Mesendoderm (in vitro differentiated cells): ENCODE results near the gene FOXC1. TPM values are rescaled to one million over a fixed set of nuclear protein-coding genes. Genes with fewer than 3 reads are reported as not detected.

Experiments
- DNase-seq: peaks from one replicate; pipeline ENCODE4 v3.0.0; 2013
- H2AK5ac ChIP-seq: 2 replicates; pipeline ENCODE4 v1.6.1; 2013; ENCODE audit warnings: low read length, inconsistent platforms
- H2BK120ac ChIP-seq: 2 replicates; pipeline ENCODE4 v1.6.1; 2013; ENCODE audit warnings: low read depth, mild to moderate bottlenecking, low read length, moderate library complexity, mixed read lengths
- H2BK15ac ChIP-seq: replicated peaks from 2 replicates; pipeline ENCODE4 v1.6.1; 2013; ENCODE audit warnings: low read depth, mild to moderate bottlenecking, moderate library complexity
- H2BK5ac ChIP-seq: 2 replicates; pipeline ENCODE4 v1.6.1; 2013; ENCODE audit warnings: low read length, inconsistent platforms
- H3K18ac ChIP-seq: 2 replicates; pipeline ENCODE4 v1.6.1; 2013; ENCODE audit warnings: mild to moderate bottlenecking, low read length, mixed read lengths
- H3K23ac ChIP-seq: one replicate; pipeline ENCODE4 v1.6.1; 2013; ENCODE audit warnings: low read length
- H3K27ac ChIP-seq: 2 replicates; pipeline ENCODE4 v1.5.1; 2013; ENCODE audit warnings: low read depth, mild to moderate bottlenecking, inconsistent platforms, low read length, moderate library complexity
- H3K27me3 ChIP-seq: 2 replicates; pipeline ENCODE4 v1.6.1; 2013; ENCODE audit warnings: low read length, control low read depth, mild to moderate bottlenecking, inconsistent platforms; ENCODE audit not compliant: insufficient read depth, poor library complexity
- H3K36me3 ChIP-seq: 2 replicates; pipeline ENCODE4 v1.6.1; 2013; ENCODE audit warnings: low read length, inconsistent platforms; ENCODE audit not compliant: control insufficient read depth, insufficient read depth
- H3K4ac ChIP-seq: one replicate; pipeline ENCODE4 v1.6.1; 2013; ENCODE audit warnings: low read depth, mild to moderate bottlenecking, low read length, moderate library complexity
- H3K4me1 ChIP-seq: 2 replicates; pipeline ENCODE4 v1.6.1; 2013; ENCODE audit warnings: low read depth, low read length, inconsistent platforms; ENCODE audit not compliant: control insufficient read depth
- H3K4me2 ChIP-seq: 2 replicates; pipeline ENCODE4 v1.6.1; 2013; ENCODE audit warnings: low read length
- H3K4me3 ChIP-seq: 2 replicates; pipeline ENCODE4 v1.5.1; 2013; ENCODE audit warnings: mild to moderate bottlenecking, low read length
- H3K56ac ChIP-seq: one replicate; pipeline ENCODE4 v1.6.1; 2013; ENCODE audit warnings: low read length
- H3K79me1 ChIP-seq: 2 replicates; pipeline ENCODE4 v1.6.1; 2013; ENCODE audit warnings: low read length, inconsistent platforms
- H3K79me2 ChIP-seq: 2 replicates; pipeline ENCODE4 v1.6.1; 2013; ENCODE audit warnings: mild to moderate bottlenecking, low read length; ENCODE audit not compliant: control insufficient read depth, insufficient read depth
- H3K9ac ChIP-seq: 2 replicates; pipeline ENCODE4 v1.6.1; 2013; ENCODE audit warnings: low read length, inconsistent platforms
- H4K5ac ChIP-seq: one replicate; pipeline ENCODE4 v1.6.1; 2013; ENCODE audit warnings: low read length
- H4K8ac ChIP-seq: one replicate; pipeline ENCODE4 v1.6.1; 2013; ENCODE audit warnings: low read depth, mild to moderate bottlenecking, control low read depth, low read length, moderate library complexity
- WGBS: extraction: QIAGEN DNeasy Blood & Tissue Kit; methylation state at CpG from one replicate; pipeline ENCODE4 v1.1.7; 2013; ENCODE audit warnings: low lambda C conversion rate, missing lambda C conversion rate; ENCODE audit not compliant: insufficient coverage; ENCODE audit errors: extremely low coverage; 5-methylcytosine and 5-hydroxymethylcytosine counted together
- polyA plus RNA-seq, 2 experiments: library from polyadenylated mRNA; stranded (reverse); fragments of 200-250 nt; gene quantifications; one replicate each; pipeline ENCODE4 v1.2.3, GENCODE V29; 2013

The FOXC1 gene
- 1.1 TPM for polyA plus RNA-seq (2013, experiment 1 of 2)
- polyA plus RNA-seq (2013, experiment 2 of 2), result 1.1 TPM

GRCh38 chr6:1609648-1610496 lies at the start of gene FOXC1:
Gene FOXC1, plus strand, starts transcription at chr6:1609915. Its CDS starts 531 bp downstream, at chr6:1610446.
- Histone ChIP-seq H3K4me1 (peaks cover 11% of the 10 kb centered on the region), H2BK15ac (peak within 1 kb of the TSS; percentile 10), H4K8ac (no peak within 1 kb of the TSS), H3K27me3 (peaks cover 41% of the 10 kb centered on the region), H3K79me1 (no peaks in the 10 kb centered on the region), H3K79me2 (no peaks in the 10 kb centered on the region), H3K4me3 (peak within 1 kb of the TSS; percentile 65), H3K36me3 (no peaks in the 10 kb centered on the region), H3K9ac (peak within 1 kb of the TSS; percentile 68), H3K23ac (no peak within 1 kb of the TSS), H4K5ac (no peak within 1 kb of the TSS), H3K18ac (peak within 1 kb of the TSS; percentile 78), H3K56ac (peak within 1 kb of the TSS; percentile 89), H3K4ac (peak within 1 kb of the TSS; percentile 48), H3K4me2 (peak within 1 kb of the TSS; percentile 59), H3K27ac (no peak within 1 kb of the TSS), H2AK5ac (no peak within 1 kb of the TSS), H2BK5ac (no peak within 1 kb of the TSS), H2BK120ac (peak within 1 kb of the TSS; percentile 51)
- peak; percentile 80 for DNase-seq
- WGBS, result no CpG with 5 or more reads among the region's 115 CpGs

- Histone ChIP-seq H2BK15ac (no peak overlapping the region), H3K79me1 (no peaks in the 10 kb centered on the region), H3K36me3 (no peaks in the 10 kb centered on the region), H2AK5ac (no peak overlapping the region), H3K4me2 (no peak overlapping the region), H3K23ac (no peak overlapping the region), H3K56ac (no peak overlapping the region), H3K79me2 (no peaks in the 10 kb centered on the region), H3K4me1 (no peaks in the 10 kb centered on the region), H3K27ac (no peak overlapping the region), H3K9ac (no peak overlapping the region), H2BK5ac (no peak overlapping the region), H4K8ac (no peak overlapping the region), H4K5ac (no peak overlapping the region), H3K27me3 (no peaks in the 10 kb centered on the region), H3K4ac (no peak overlapping the region), H3K4me3 (no peak overlapping the region), H3K18ac (no peak overlapping the region), H2BK120ac (no peak overlapping the region)
- no peak for DNase-seq
- no CpG with 5 or more reads among the region's 4 CpGs for WGBS
Observed at GRCh38 chr6:1560281-1561058, 49.2 kb upstream of the FOXC1 start.

- Histone ChIP-seq H2BK5ac (no peak overlapping the region), H3K79me1 (no peaks in the 10 kb centered on the region), H3K4me3 (no peak overlapping the region), H4K8ac (no peak overlapping the region), H3K4me1 (no peaks in the 10 kb centered on the region), H3K4me2 (no peak overlapping the region), H3K79me2 (no peaks in the 10 kb centered on the region), H2BK15ac (no peak overlapping the region), H3K4ac (no peak overlapping the region), H2BK120ac (no peak overlapping the region), H3K27me3 (no peaks in the 10 kb centered on the region), H3K27ac (no peak overlapping the region), H3K9ac (no peak overlapping the region), H3K23ac (no peak overlapping the region), H4K5ac (no peak overlapping the region), H3K56ac (no peak overlapping the region), H3K18ac (peak overlapping the region; percentile 60), H2AK5ac (no peak overlapping the region), H3K36me3 (no peaks in the 10 kb centered on the region)
- no CpG with 5 or more reads among the region's 2 CpGs for WGBS
- DNase-seq, result peak; percentile 71
Observed at GRCh38 chr6:1561355-1561754, 48.4 kb upstream of the FOXC1 start.

GRCh38 chr6:1562171-1562955 lies 47.4 kb upstream of the FOXC1 start:
- no CpG with 5 or more reads among the region's 4 CpGs for WGBS
- Histone ChIP-seq H3K9ac (no peak overlapping the region), H2BK15ac (no peak overlapping the region), H4K8ac (no peak overlapping the region), H2BK5ac (no peak overlapping the region), H3K56ac (no peak overlapping the region), H3K4me2 (no peak overlapping the region), H3K27me3 (no peaks in the 10 kb centered on the region), H3K27ac (no peak overlapping the region), H3K4ac (no peak overlapping the region), H3K4me1 (no peaks in the 10 kb centered on the region), H3K79me1 (no peaks in the 10 kb centered on the region), H4K5ac (no peak overlapping the region), H3K79me2 (no peaks in the 10 kb centered on the region), H3K18ac (no peak overlapping the region), H3K23ac (no peak overlapping the region), H3K4me3 (no peak overlapping the region), H2AK5ac (no peak overlapping the region), H2BK120ac (no peak overlapping the region), H3K36me3 (no peaks in the 10 kb centered on the region)
- no peak for DNase-seq

- H3K79me2 ChIP-seq, result no peaks in the 10 kb centered on the region
- H3K56ac ChIP-seq, result no peak overlapping the region
- no peak overlapping the region for H2AK5ac ChIP-seq
- whole genome bisulfite sequencing, result no CpG with 5 or more reads among the region's 3 CpGs
- no peak overlapping the region for H3K4ac ChIP-seq
- no peak overlapping the region for H3K27ac ChIP-seq
- no peak overlapping the region for H3K18ac ChIP-seq
- H3K4me1 ChIP-seq, result peaks cover 4% of the 10 kb centered on the region
- H2BK15ac ChIP-seq, result no peak overlapping the region
- H4K8ac ChIP-seq, result no peak overlapping the region
- no peak overlapping the region for H4K5ac ChIP-seq
- H2BK120ac ChIP-seq, result no peak overlapping the region
- no peaks in the 10 kb centered on the region for H3K27me3 ChIP-seq
- no peak for DNase-seq
- H3K79me1 ChIP-seq, result no peaks in the 10 kb centered on the region
- H2BK5ac ChIP-seq, result no peak overlapping the region
- no peak overlapping the region for H3K4me3 ChIP-seq
- H3K4me2 ChIP-seq, result no peak overlapping the region
- H3K23ac ChIP-seq, result no peak overlapping the region
- no peak overlapping the region for H3K9ac ChIP-seq
- no peaks in the 10 kb centered on the region for H3K36me3 ChIP-seq
Observed at GRCh38 chr6:1569377-1569776, 40.3 kb upstream of the FOXC1 start.
